Measurements from ENCODE around the gene FUT1.

GRCh38 chr19:48722196-48722708 lies 30.2 kb downstream of the FUT1 start:
- no peak for TF ChIP-seq POLR2AphosphoS5 (IDR thresholded peaks at IDR 0.05; ENCODE audit: low read depth, low read length)
- TF ChIP-seq CTCF (IDR thresholded peaks at IDR 0.05), result no peak
- TF ChIP-seq, protein P1, sequence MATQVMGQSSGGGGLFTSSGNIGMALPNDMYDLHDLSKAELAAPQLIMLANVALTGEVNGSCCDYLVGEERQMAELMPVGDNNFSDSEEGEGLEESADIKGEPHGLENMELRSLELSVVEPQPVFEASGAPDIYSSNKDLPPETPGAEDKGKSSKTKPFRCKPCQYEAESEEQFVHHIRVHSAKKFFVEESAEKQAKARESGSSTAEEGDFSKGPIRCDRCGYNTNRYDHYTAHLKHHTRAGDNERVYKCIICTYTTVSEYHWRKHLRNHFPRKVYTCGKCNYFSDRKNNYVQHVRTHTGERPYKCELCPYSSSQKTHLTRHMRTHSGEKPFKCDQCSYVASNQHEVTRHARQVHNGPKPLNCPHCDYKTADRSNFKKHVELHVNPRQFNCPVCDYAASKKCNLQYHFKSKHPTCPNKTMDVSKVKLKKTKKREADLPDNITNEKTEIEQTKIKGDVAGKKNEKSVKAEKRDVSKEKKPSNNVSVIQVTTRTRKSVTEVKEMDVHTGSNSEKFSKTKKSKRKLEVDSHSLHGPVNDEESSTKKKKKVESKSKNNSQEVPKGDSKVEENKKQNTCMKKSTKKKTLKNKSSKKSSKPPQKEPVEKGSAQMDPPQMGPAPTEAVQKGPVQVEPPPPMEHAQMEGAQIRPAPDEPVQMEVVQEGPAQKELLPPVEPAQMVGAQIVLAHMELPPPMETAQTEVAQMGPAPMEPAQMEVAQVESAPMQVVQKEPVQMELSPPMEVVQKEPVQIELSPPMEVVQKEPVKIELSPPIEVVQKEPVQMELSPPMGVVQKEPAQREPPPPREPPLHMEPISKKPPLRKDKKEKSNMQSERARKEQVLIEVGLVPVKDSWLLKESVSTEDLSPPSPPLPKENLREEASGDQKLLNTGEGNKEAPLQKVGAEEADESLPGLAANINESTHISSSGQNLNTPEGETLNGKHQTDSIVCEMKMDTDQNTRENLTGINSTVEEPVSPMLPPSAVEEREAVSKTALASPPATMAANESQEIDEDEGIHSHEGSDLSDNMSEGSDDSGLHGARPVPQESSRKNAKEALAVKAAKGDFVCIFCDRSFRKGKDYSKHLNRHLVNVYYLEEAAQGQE (IDR thresholded peaks at IDR 0.05; ENCODE audit: low read depth, low read length), result no peak
- no peak for TF ChIP-seq SMC3 (IDR thresholded peaks at IDR 0.05; ENCODE audit: low read depth, low read length)
